Frontal cortex (tissue), 4 donors: Measurements from ENCODE around the gene PRSS21. TPM values are rescaled to one million over a fixed set of nuclear protein-coding genes. Genes with fewer than 3 reads are reported as not detected.

Experiments used
- DNase-seq, 2 donors: peaks; one replicate each; pipeline ENCODE4 v3.0.0; 2012; ENCODE audit warnings: low spot score in 2 of 2
- FAIRE-seq: peaks from 2 replicates; lab custom pipeline; 2012; peaks lifted over from hg19 to GRCh38; lab: Jason Lieb, UNC
- small RNA-seq: library from RNA; depleted of rRNA; stranded (forward); fragments of <200 nt; gene quantifications from one replicate; pipeline ENCODE3, GENCODE V24; 2014
- total RNA-seq: library from RNA; depleted of rRNA; stranded (reverse); fragments of >200 nt; gene quantifications from one replicate; pipeline ENCODE4 v1.2.3, GENCODE V29; 2014
- donor health status: control.
- donor health status: control.
- donor health status: control.

PRSS21 gene
- total RNA-seq, 1 donor from 2014 or later, result not detected

DNA sequence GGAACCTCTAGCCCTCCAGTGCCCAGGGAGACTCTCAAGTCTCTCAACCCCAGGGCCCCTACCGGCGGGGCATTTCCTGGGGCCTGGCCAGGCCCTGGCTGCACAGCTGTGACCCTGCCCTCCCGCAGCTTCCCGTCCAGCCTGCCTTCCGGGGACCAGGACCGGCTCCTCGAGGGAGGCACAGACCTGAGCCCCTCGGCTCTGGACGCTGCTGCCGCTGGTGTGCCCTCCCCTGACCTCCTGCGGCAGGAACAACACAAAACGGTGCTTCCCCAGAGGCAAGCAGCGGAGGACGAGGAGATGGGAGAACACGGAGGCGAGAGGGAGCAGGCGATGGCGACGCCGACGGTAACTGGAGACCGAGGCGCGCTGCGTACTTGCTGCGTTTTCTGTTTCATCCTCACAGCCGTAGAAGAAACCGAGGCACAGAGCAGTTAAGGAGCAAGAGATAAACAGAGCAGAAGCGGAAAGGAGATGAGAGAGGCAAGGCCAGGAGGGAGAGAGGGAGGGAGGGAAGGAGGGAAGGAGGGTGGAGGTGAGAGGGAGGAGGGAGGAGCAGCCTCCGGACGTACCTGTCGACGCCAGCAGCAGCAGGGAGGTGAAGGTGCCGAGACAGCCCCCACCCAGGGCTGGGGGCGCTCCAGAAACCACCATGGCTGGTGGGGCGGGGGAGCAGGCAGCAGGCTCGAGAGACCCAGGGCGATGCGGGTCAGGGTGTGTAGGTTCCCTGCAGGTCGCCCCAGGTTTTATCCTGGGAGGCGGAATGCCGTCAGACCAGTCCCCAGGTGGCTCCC lies 40.6 kb downstream of the PRSS21 start, which contains the start of gene PRSS22:
Gene PRSS22 (minus strand): TSS at position 720 of the 794 bp plus-strand sequence. CDS start 66 bp downstream, at position 654.
- DNase-seq, result no peak
- FAIRE-seq, result no peak

DNA sequence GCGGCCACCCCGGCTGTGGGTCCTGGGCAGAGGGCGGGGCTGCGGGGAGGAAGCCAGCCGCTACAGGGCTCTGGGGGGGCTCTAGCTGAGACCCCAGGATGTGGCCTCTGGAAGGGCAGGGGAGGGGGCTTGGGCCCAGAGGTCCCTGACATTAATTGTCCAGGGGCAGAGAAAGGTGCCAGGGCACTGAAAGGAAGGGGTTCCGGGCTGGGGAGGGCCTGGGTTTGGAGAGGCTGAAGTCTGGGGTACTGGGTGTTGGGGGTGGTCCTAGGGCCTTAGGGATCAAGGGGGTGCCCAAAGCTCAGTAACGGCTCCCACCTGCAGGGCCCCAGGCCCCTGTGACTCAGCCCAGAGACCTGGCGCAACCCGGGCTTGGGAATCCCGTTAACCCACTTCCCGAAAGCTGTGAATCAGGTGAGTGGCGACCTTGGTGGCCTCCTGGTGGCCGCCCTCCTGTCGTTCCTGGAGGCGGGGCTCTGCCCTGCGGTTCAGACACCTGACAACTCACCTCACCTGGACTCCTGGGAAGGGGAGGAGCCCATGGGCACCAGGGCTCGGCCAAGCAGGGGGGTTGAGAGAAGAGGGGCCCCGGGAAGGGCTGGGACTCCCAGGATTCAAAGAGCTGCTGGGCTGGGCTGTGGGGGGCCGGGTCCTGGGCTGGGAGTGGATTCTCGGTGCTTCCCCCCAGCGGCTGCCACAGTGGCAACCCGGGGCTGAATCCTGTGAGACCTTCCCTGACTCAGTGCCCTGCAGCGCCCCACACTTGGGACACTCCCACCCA lies 41.4 kb downstream of the PRSS21 start:
- DNase-seq (no peak), FAIRE-seq (no peak)

DNA sequence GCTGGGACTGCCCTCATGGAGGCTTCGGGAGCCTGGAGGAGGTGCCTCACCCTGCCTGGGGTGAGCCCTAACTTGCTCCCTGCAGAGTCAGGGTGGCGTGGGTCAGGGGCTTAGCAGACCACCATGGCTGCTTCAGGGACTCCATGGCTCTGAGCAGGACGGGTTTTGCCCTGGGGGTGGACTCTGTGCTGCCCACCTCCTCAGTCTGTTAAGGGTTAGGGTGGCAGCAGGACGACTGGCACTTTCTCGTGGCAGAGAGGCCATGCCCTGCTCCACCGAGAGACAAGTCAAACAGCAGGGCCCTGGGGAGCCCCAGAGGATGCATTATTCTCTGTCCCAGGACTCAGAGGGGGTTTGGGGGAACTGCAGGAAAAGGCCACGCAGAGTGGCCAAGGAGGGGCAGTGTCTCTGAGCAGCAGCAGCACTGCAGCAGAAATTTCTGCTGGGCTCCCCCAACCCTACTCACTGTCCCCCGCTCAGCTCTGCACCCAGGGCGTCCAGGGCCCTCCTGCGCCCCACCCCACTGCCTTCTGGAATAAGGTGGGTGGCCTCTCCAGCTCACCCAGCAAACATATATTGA lies 42.7 kb downstream of the PRSS21 start:
- no peak for FAIRE-seq

DNA sequence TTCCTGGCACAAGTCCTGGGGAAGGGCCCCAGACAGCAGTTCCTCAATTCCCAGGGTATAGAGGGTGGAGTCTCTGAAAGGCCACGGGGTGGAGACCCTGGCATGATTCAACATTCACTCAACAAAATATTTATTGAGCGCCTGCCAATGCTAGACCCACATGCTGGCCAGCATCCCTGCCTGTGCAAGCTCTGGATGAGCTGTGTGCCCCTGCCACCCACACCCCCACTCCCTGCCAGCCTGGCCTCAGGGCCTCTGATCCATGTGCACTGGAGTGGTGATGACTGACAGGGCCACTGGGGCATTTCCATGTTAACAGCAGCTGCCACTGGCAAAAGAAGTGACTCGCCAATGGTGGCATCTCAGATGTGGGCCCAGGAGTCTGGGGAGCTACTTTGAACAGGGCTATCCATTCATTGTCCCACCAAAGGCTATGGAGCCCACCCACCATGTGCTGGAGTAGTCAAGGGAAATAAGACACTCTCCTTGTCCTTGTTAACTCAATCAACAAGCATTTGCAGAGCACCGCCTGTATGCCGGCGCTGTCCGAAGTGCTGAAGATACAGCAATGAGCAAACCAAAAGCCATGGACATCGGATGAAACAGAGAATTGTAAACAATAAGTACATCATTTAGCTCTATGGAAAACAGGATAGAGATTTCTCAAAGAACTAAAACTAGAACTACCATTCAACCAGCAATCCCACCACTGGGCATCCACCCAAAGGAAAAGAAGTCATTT lies 44.0 kb downstream of the PRSS21 start:
- FAIRE-seq (no peak), DNase-seq (no peak)

More for the DNA sequence above, 42.7 kb downstream of the PRSS21 start:
- no peak for DNase-seq

DNA sequence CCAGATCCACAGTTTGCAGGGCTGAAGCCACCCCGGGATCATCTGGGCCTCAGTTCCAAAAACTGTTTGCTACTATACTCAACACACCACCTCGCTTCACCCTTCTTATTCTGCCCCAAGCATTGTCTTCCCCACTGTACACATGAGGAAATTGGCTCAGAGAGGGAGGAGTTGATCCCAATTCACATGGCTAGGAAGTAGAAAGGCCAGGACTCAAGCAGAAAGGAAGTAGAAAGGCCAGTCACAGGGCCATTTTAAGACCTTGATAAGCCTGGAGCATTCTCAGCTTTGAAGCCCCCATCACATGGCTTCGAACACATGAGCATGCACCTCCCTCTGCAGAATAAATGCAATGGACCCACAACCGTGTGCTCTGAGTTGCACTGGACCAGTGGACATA lies 48.6 kb downstream of the PRSS21 start:
- FAIRE-seq, result no peak
- DNase-seq, result no peak

DNA sequence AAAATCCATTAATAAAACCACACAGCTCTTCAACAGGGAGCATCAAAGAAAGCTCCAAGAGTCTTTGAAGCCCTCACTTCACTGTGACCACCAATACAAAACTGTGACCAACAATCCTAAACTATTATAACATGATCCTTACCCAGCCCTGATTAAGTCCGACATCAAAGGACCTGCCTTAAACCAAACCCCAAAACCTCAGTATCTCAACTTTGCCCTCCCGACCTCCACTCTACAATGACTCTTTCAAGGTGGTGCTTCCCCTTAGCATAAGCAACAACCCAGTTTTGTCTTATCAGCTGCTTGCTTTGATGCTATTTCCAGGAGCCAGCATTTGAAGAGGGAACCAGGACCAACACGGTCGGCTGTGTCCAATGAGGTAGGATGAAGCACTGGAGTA lies 49.4 kb downstream of the PRSS21 start:
- no peak for DNase-seq
- no peak for FAIRE-seq

DNA sequence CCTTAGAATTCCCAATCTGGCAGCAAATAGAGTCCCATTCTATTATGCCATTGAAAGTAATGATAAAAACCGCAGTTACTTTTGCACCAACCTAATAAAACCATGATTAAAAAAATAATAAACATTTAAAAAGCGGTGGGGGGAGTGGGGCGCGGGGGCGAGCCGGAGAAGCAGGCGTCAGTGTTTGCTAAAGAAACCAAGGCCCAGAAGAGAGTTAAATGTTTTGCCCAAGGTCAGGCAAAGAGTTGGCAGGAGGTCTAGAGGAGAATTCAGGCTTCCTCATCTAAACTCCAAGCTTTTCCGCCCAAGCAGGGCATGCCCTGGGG lies 50.6 kb downstream of the PRSS21 start:
- FAIRE-seq, result no peak
- no peak for DNase-seq

DNA sequence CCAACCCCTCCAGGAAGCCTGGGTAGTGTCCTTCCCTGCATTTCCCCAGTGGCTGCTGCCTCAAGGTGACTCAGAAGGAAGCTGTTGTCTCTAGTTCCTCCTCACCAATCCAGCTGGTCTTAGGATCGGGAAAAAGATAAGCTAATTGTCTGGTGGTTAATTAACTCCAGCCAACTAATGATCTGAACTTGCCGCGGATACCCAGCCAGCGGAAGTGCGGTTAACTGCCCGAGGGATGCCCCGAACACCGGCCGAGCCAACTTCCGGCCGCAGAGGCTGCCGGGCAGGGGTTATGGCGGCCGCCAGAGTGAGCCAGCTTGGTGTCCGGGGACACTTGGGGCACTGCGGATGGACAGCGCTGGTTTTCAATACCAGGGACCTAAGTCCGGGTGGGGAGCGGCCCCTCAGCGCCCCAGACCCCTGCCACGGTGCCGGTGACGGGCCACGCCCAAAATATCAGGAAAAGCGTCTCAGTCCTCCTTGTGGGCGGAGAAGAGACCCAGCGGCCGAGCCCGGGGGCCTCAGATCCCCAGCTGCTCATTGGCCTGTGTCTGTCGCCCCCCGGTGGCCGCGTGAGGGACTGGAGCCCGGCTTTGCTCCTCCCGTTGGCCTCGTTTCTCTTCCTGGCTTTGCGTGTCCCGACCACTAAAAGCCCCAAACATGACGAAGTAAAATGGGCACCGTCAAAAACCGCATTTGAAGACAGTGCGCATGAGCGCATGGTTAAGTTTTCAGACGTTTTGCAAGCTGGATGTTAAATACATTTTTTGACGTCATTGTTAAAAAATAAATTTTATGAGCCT lies 51.2 kb downstream of the PRSS21 start:
- FAIRE-seq, result no peak
- peak; percentile 90 to 98 for DNase-seq

Small RNA genes lying within 50 kb of the gene (small RNA-seq; reads per million reads assigned to genes)
- gene SNORA3C, result not detected

Other genes with a start within 250 kb of the PRSS21 start
- 21.2 TPM for gene KCTD5, start 134.7 kb upstream of the PRSS21 start, total RNA-seq
- 1.6 TPM for gene PRSS27, start 97.0 kb upstream of the PRSS21 start, total RNA-seq
- 40.8 TPM for gene SRRM2, start 64.6 kb upstream of the PRSS21 start, total RNA-seq
- gene ELOB, start 40.0 kb upstream of the PRSS21 start, total RNA-seq, result 128 TPM
- not detected for gene PRSS33, start 29.7 kb upstream of the PRSS21 start, total RNA-seq
- not detected for gene PRSS41, start 18.8 kb upstream of the PRSS21 start, total RNA-seq
- not detected for gene ZG16B, start 13.1 kb downstream of the PRSS21 start, total RNA-seq
- not detected for gene PRSS22, start 40.9 kb downstream of the PRSS21 start, total RNA-seq
- gene FLYWCH2, start 66.0 kb downstream of the PRSS21 start, total RNA-seq, result 46.5 TPM
- 22.8 TPM for gene FLYWCH1, start 94.7 kb downstream of the PRSS21 start, total RNA-seq
- not detected for gene KREMEN2, start 147.0 kb downstream of the PRSS21 start, total RNA-seq
- 18.3 TPM for gene PAQR4, start 152.1 kb downstream of the PRSS21 start, total RNA-seq
- 1.2 TPM for gene PKMYT1, start 163.2 kb downstream of the PRSS21 start, total RNA-seq
- gene CLDN9, start 195.7 kb downstream of the PRSS21 start, total RNA-seq, result not detected
- 0.41 TPM for gene CLDN6, start 200.9 kb downstream of the PRSS21 start, total RNA-seq
- 0.82 TPM for gene TNFRSF12A, start 203.1 kb downstream of the PRSS21 start, total RNA-seq
- gene HCFC1R1, start 206.7 kb downstream of the PRSS21 start, total RNA-seq, result 15.5 TPM
- 6.1 TPM for gene THOC6, start 206.8 kb downstream of the PRSS21 start, total RNA-seq
- gene BICDL2, start 219.7 kb downstream of the PRSS21 start, total RNA-seq, result not detected
- 0.41 TPM for gene MMP25, start 229.3 kb downstream of the PRSS21 start, total RNA-seq
- gene IL32, start 248.4 kb downstream of the PRSS21 start, total RNA-seq, result 0.82 TPM